ENCODE data around the gene LAMA3. TPM values are rescaled to one million over a fixed set of nuclear protein-coding genes. Genes with fewer than 3 reads are reported as not detected.
A peak's percentile ranks its signal among the peaks of the same experiment; 100 is the strongest.

Gene LAMA3
- total RNA-seq, 1 donor from 2014 or later = 2.8 TPM

- no peak for DNase-seq (ENCODE audit: low read depth)
These were observed 301.5 kb downstream of the LAMA3 start for GRCh38 chr18:23990474-23991410.

- no peak for DNase-seq (ENCODE audit: low read depth)
These were observed 303.1 kb downstream of the LAMA3 start for GRCh38 chr18:23992089-23992940.

- no peak for DNase-seq (ENCODE audit: low read depth)
These were observed 303.7 kb downstream of the LAMA3 start for GRCh38 chr18:23992941-23993280.

GRCh38 chr18:23994361-23994902 lies 305.2 kb downstream of the LAMA3 start:
- peak; percentile 68 for DNase-seq (ENCODE audit: low read depth)

GRCh38 chr18:23995180-23995579 lies 305.9 kb downstream of the LAMA3 start:
- DNase-seq (ENCODE audit: low read depth) = no peak

- DNase-seq (ENCODE audit: low read depth) = no peak
These were observed 308.8 kb downstream of the LAMA3 start for GRCh38 chr18:23998018-23998417.

GRCh38 chr18:23998820-23999219 lies 309.6 kb downstream of the LAMA3 start:
- peak; percentile 57 for DNase-seq (ENCODE audit: low read depth)

- no peak for DNase-seq (ENCODE audit: low read depth)
These were observed 311.6 kb downstream of the LAMA3 start for GRCh38 chr18:24000613-24001490.

- DNase-seq (ENCODE audit: low read depth) = no peak
These were observed 313.2 kb downstream of the LAMA3 start for GRCh38 chr18:24002479-24002878.

- no peak for DNase-seq (ENCODE audit: low read depth)
These were observed 314.0 kb downstream of the LAMA3 start for GRCh38 chr18:24003288-24003687.

- no peak for DNase-seq (ENCODE audit: low read depth)
These were observed 314.8 kb downstream of the LAMA3 start for GRCh38 chr18:24003903-24004640.

Other genes starting within 250 kb of the LAMA3 start
- 157 and 160 TPM in 2 replicates for gene RIOK3, start 236.2 kb upstream of the LAMA3 start, total RNA-seq
- gene RMC1, start 185.9 kb upstream of the LAMA3 start, total RNA-seq = 16.2 and 24.0 TPM in 2 replicates
- 40.4 and 54.0 TPM in 2 replicates for gene NPC1, start 102.9 kb upstream of the LAMA3 start, total RNA-seq
- gene ANKRD29, start 26.5 kb upstream of the LAMA3 start, total RNA-seq = 0.83 and 2.1 TPM in 2 replicates